NB4 (cell line): ENCODE measurements around the gene LHX1.

Experiments
- DNase-seq: peaks from one replicate; pipeline ENCODE4 v3.0.0; 2010; ENCODE audit warnings: low read depth
- H3K4me3 ChIP-seq: one replicate; pipeline ENCODE4 v1.5.1; 2011; ENCODE audit warnings: mild to moderate bottlenecking, low read depth, low read length, moderate library complexity
- MAX ChIP-seq: IDR thresholded peaks from 2 replicates; pipeline ENCODE4 v1.6.1; 2011; ENCODE audit warnings: low read depth, low read length
- MYC ChIP-seq: IDR thresholded peaks from 2 replicates; pipeline ENCODE4 v1.6.1; 2011; ENCODE audit warnings: low read depth, low read length
- POLR2A ChIP-seq: IDR thresholded peaks from 2 replicates; pipeline ENCODE4 v1.6.1; 2011; ENCODE audit warnings: mild to moderate bottlenecking; ENCODE audit not compliant: insufficient read length; ENCODE audit errors: extremely low read depth
- TF ChIP-seq, protein P1 (sequence below): IDR thresholded peaks from one replicate; pipeline ENCODE4 v1.5.1; 2012; ENCODE audit warnings: low read depth, low read length

The LHX1 gene

DNA sequence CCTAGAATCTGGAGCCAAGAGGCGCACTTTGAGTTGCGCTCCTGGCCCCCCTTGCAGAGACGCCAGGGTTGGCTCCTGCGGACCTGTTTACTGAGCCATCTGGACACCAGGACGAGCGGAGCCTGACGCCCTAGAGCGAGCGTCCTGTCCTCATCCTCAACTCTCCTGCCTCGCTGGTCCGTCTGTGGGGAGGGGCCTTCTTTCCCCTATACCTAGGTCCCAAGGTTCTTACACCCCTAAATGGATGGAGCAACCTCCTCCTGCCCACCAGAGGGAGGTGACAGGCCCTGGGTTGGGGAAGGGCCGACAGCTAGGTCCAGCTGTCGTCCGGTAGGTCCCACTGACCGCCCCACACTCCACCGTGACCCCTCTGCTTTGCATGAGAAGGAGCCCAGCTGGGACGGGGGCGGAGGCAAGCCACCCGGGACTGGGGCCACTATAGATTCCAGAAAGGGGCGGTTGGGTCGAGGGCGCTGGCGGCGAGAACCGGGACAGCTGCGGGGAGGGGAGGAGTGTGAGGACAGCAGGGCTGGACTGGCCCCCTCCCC is 3.1 kb upstream of the LHX1 start:
- TF ChIP-seq, protein P1, sequence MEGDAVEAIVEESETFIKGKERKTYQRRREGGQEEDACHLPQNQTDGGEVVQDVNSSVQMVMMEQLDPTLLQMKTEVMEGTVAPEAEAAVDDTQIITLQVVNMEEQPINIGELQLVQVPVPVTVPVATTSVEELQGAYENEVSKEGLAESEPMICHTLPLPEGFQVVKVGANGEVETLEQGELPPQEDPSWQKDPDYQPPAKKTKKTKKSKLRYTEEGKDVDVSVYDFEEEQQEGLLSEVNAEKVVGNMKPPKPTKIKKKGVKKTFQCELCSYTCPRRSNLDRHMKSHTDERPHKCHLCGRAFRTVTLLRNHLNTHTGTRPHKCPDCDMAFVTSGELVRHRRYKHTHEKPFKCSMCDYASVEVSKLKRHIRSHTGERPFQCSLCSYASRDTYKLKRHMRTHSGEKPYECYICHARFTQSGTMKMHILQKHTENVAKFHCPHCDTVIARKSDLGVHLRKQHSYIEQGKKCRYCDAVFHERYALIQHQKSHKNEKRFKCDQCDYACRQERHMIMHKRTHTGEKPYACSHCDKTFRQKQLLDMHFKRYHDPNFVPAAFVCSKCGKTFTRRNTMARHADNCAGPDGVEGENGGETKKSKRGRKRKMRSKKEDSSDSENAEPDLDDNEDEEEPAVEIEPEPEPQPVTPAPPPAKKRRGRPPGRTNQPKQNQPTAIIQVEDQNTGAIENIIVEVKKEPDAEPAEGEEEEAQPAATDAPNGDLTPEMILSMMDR: no peak
- TF ChIP-seq MYC (no peak), MAX (no peak), POLR2A (no peak)
- H3K4me3 ChIP-seq: no peak overlapping the region

DNA sequence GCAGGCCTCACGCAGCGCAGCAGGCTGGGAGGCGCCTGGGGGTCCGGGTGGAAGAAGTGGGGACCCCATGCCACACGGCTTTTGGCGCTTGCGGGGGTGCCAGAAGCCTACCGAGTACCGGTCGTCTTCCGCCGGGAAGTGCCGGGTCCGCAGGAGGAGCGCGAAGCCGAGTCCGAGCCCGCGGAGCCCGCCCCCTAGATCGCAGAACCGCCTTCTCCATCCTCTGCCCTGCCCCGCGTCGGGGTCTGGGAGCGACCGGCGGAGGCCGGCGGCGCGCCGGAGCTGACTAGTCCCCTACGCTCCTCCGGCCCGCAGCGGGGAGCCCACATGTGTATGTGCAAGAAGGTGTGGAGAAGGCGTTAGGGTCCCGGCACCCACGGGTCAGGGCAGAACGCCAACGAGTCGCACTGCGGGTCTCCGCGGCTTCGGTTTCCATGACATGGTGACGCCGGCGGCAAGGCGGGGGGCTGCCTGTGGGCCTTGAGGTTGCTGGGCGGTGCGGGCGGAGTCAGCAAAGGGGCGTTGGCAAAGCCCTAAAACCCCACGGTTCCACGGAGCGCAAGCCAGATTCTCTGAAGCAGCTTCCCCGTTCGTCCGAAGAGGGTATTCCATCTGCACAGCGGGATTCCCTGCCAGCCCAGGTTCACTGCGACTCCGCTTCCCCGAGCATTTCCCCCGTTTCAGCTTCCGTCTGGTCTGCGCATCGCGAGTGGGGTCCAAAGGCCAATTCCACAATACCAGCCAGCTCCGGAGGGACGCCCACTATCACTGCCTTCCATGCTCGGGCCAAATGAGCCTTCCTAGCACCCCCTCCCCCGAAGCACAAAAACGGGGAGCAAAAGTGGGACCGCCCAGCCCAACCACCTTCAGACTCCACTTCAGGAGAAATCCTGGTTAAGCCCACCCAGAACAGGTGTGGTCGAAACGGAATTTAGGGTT is 2.3 kb upstream of the LHX1 start:
- H3K4me3 ChIP-seq: no peak overlapping the region
- no peak for DNase-seq
- no peak for TF ChIP-seq MYC
- TF ChIP-seq MAX: no peak
- TF ChIP-seq, protein P1: no peak
- TF ChIP-seq POLR2A: no peak

More for the DNA sequence above, 3.1 kb upstream of the LHX1 start:
- no peak for DNase-seq

- no peak overlapping the region for H3K4me3 ChIP-seq
- TF ChIP-seq MYC (no peak), MAX (no peak), POLR2A (no peak)
- TF ChIP-seq, protein P1: no peak
- no peak for DNase-seq
Measured at GRCh38 chr17:36935671-36936454, 1.4 kb upstream of the LHX1 start.

DNA sequence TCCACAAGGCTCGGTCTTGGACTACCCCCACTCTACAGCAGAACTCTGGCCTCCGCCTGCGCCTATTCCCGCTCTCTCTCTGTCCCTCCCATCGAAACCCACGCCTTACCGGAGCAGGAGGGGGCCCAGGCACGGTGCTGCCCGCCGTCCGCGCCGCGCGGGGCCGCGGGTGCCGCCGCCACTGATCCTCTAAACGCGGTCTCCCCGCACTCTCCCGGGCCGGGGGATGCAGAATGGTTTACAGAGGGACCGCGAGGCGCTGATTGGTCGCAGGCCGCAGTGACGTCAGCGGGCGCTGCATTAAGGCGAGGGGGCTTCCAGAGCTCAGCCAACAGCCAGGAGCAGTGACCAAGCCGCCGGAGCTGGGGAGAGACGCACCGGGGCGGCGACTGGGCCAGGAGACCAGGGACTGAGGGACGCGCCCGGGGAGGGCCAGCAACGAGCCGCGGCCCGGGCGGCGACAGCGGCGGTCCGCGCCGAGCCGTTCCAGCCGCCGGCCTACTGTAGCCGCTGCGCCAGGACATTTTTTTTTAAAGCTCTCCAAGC is 747 bp upstream of the LHX1 start:
- no peak overlapping the region for H3K4me3 ChIP-seq
- TF ChIP-seq POLR2A (no peak), MYC (no peak), MAX (no peak)
- TF ChIP-seq, protein P1: no peak
- DNase-seq: no peak

DNA sequence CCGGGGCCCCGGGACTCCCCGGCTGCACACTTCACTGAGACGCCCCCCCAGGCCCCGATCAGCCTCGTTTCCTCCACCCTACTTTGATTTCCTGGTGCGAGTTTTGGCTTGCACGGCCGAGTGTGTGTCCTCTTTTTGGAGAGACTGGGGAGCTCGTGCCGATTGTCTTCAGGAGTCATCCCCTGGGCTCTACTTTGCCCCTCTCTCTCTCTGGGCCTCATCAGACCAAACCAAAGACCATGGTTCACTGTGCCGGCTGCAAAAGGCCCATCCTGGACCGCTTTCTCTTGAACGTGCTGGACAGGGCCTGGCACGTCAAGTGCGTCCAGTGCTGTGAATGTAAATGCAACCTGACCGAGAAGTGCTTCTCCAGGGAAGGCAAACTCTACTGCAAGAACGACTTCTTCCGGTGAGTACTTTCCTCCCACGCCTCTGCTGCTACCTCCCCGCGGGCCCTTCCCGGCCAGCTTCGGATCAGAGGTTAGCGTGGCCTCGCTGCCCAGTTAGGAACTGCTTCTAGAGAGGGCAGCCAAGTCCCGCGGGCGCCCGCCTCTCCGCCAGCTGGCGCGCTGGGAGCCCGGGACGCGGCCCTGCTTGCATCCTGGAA is 787 bp downstream of the LHX1 start:
- TF ChIP-seq MYC (no peak), MAX (0 out of 2 replicates have a peak, but pooled peaks have one; percentile 10)
- TF ChIP-seq, protein P1: no peak
- DNase-seq: peak; percentile 74
- H3K4me3 ChIP-seq: no peak overlapping the region
